ENCODE results near the gene RCSD1.

RCSD1 gene

DNA sequence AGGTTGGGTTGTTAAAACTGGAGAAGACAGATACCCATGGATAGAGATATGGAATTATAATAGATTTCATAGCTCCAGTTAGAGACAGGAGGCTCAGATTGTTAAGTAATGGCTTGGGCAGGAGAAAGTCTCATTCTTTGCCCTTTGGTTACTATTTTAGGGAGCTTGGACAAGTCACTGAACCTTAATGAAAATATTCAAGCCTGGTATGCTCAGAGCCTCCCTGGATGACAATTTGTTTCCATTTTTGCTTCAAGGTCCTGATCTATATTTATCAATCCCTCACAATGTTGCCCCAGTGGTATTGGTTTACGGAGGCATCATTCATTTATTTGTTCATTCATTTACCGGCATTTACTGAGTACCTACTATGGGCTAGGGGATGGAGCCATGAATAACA lies 37.5 kb downstream of the RCSD1 start:
- no peak for TF ChIP-seq ZNF565 (CRISPR knock-in tag; conservative IDR thresholded peaks at IDR 0.05; ENCODE audit: low read depth)
- no peak for TF ChIP-seq ESRRG (CRISPR knock-in tag; IDR thresholded peaks at IDR 0.05)
- no peak for TF ChIP-seq ISL1 (CRISPR knock-in tag; IDR thresholded peaks at IDR 0.05)
- TF ChIP-seq PPARA (CRISPR knock-in tag; IDR thresholded peaks at IDR 0.05; ENCODE audit: borderline replicate concordance) = no peak
- TF ChIP-seq SNAI2 (CRISPR knock-in tag; IDR thresholded peaks at IDR 0.05) = no peak
- no peak for TF ChIP-seq CSDC2 (CRISPR knock-in tag; IDR thresholded peaks at IDR 0.05)
- TF ChIP-seq, protein P1, sequence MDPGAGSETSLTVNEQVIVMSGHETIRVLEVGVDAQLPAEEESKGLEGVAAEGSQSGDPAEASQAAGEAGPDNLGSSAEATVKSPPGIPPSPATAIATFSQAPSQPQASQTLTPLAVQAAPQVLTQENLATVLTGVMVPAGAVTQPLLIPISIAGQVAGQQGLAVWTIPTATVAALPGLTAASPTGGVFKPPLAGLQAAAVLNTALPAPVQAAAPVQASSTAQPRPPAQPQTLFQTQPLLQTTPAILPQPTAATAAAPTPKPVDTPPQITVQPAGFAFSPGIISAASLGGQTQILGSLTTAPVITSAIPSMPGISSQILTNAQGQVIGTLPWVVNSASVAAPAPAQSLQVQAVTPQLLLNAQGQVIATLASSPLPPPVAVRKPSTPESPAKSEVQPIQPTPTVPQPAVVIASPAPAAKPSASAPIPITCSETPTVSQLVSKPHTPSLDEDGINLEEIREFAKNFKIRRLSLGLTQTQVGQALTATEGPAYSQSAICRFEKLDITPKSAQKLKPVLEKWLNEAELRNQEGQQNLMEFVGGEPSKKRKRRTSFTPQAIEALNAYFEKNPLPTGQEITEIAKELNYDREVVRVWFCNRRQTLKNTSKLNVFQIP (CRISPR knock-in tag; IDR thresholded peaks at IDR 0.05; ENCODE audit: borderline replicate concordance, low read depth) = no peak
- TF ChIP-seq TOX (CRISPR knock-in tag; IDR thresholded peaks at IDR 0.05; ENCODE audit: borderline replicate concordance) = no peak
- TF ChIP-seq, protein P2, sequence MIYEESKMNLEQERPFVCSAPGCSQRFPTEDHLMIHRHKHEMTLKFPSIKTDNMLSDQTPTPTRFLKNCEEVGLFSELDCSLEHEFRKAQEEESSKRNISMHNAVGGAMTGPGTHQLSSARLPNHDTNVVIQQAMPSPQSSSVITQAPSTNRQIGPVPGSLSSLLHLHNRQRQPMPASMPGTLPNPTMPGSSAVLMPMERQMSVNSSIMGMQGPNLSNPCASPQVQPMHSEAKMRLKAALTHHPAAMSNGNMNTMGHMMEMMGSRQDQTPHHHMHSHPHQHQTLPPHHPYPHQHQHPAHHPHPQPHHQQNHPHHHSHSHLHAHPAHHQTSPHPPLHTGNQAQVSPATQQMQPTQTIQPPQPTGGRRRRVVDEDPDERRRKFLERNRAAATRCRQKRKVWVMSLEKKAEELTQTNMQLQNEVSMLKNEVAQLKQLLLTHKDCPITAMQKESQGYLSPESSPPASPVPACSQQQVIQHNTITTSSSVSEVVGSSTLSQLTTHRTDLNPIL (CRISPR knock-in tag; IDR thresholded peaks at IDR 0.05; ENCODE audit: low read depth) = no peak
- no peak for TF ChIP-seq ZNF70 (CRISPR knock-in tag; IDR thresholded peaks at IDR 0.05)
- no peak for TF ChIP-seq RARB (CRISPR knock-in tag; IDR thresholded peaks at IDR 0.05)
- TF ChIP-seq, protein P3, sequence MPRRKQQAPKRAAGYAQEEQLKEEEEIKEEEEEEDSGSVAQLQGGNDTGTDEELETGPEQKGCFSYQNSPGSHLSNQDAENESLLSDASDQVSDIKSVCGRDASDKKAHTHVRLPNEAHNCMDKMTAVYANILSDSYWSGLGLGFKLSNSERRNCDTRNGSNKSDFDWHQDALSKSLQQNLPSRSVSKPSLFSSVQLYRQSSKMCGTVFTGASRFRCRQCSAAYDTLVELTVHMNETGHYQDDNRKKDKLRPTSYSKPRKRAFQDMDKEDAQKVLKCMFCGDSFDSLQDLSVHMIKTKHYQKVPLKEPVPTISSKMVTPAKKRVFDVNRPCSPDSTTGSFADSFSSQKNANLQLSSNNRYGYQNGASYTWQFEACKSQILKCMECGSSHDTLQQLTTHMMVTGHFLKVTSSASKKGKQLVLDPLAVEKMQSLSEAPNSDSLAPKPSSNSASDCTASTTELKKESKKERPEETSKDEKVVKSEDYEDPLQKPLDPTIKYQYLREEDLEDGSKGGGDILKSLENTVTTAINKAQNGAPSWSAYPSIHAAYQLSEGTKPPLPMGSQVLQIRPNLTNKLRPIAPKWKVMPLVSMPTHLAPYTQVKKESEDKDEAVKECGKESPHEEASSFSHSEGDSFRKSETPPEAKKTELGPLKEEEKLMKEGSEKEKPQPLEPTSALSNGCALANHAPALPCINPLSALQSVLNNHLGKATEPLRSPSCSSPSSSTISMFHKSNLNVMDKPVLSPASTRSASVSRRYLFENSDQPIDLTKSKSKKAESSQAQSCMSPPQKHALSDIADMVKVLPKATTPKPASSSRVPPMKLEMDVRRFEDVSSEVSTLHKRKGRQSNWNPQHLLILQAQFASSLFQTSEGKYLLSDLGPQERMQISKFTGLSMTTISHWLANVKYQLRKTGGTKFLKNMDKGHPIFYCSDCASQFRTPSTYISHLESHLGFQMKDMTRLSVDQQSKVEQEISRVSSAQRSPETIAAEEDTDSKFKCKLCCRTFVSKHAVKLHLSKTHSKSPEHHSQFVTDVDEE (CRISPR knock-in tag; IDR thresholded peaks at IDR 0.05) = no peak
- ATAC-seq = no peak

DNA sequence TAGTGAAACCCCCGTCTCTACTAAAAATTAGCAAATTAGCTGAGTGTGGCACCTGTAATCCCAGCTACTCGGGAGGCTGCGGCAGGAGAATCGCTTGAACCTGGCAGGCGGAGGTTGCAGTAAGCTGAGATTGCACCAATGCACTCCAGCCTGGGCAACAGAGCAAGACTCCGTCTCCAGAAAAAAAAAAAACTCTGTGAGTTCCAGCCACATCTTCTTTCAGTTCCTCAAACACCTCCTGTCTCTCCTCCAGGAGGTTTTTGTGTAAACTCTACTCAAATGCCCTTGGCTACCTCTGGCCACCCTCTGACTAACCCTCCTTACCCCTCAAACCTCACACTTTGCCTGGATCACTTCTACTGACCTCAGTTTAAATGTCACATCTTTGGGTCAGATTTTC lies 38.1 kb downstream of the RCSD1 start:
- TF ChIP-seq OSR1 (CRISPR knock-in tag; IDR thresholded peaks at IDR 0.05) (no peak), ISL1 (CRISPR knock-in tag; IDR thresholded peaks at IDR 0.05) (no peak), SNAI2 (CRISPR knock-in tag; IDR thresholded peaks at IDR 0.05) (no peak), CSDC2 (CRISPR knock-in tag; IDR thresholded peaks at IDR 0.05) (no peak), PPARA (CRISPR knock-in tag; IDR thresholded peaks at IDR 0.05; ENCODE audit: borderline replicate concordance) (no peak), GLIS3 (CRISPR knock-in tag; IDR thresholded peaks at IDR 0.05) (no peak), ARNTL (CRISPR knock-in tag; IDR thresholded peaks at IDR 0.05; ENCODE audit: borderline replicate concordance, low read depth) (no peak), ZC3H10 (CRISPR knock-in tag; IDR thresholded peaks at IDR 0.05) (no peak), TOX (CRISPR knock-in tag; IDR thresholded peaks at IDR 0.05; ENCODE audit: borderline replicate concordance) (no peak), ZNF70 (CRISPR knock-in tag; IDR thresholded peaks at IDR 0.05) (no peak), ZFP3 (CRISPR knock-in tag; IDR thresholded peaks at IDR 0.05) (no peak), ESRRG (CRISPR knock-in tag; IDR thresholded peaks at IDR 0.05) (no peak)
- TF ChIP-seq, protein P3 (CRISPR knock-in tag; IDR thresholded peaks at IDR 0.05) = no peak
- TF ChIP-seq, protein P2 (CRISPR knock-in tag; IDR thresholded peaks at IDR 0.05; ENCODE audit: low read depth) = no peak
- no peak for ATAC-seq

DNA sequence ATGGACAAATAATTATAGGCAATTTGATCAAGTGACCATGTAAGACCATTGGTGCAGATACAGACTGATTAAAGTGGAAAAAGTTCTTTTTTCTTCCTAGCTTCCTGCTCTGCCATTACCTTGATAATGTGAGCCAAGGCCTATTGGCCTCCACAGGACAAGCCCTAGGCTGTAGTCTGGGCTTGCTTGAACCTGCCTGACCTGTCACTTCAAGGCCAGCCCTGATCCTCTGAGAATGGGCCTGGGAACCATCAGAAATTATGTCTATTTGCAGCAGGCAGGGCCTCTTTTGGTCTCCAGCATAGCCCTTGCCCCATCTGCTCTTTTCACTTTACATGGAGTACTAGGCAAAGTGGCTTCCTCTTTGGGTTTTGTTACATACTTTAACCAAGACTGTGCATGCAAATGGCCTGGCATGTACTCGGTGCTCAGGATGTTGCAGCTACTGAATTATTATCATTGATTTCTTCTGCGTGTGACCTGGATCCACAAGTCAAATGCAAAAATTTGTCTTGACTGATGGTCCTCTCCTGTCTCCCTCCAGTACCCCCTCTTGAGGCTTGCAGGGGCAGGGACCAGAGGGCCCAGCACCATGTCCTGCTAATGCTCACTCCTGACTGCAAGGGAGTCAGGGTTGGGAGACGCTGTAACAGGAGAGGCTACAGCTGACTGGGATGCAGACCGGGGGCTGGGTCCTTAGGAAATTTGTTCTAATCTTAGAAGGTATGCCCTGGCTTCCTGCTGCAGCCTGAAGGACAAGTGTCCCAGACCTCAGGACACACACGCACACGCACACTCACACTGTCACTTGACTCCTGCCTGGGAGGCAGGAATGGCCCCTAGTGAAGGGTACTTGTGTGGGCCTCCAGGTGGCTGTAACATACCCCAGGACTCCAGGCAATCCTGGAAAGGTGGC lies 39.4 kb downstream of the RCSD1 start:
- ATAC-seq = no peak; the same call in 1 of the 3 replicates
- TF ChIP-seq TCF4 (CRISPR knock-in tag; IDR thresholded peaks at IDR 0.05; ENCODE audit: borderline replicate concordance) = no peak

All from SK-N-SH treated with all-trans-retinoic acid at 6 μM for 48 hours (cell line).